Mammary epithelial cell (primary cell): ENCODE data around the gene ASGR2.

ENCODE experiments used
- CTCF ChIP-seq, 2 donors: IDR thresholded peaks in 1 of 2; conservative IDR thresholded peaks in 1 of 2; 2 replicates each; pipeline ENCODE4 v1.5.1; 2011 to 2012; ENCODE audit warnings: inconsistent platforms in 2 of 2, low read length in 2 of 2, mild to moderate bottlenecking in 2 of 2, control low read depth in 1 of 2, low read depth in 1 of 2; ENCODE audit not compliant: insufficient read depth in 1 of 2; ENCODE audit errors: extremely low read depth in 1 of 2
- EZH2 ChIP-seq: IDR thresholded peaks from 2 replicates; pipeline ENCODE4 v1.6.1; 2012; ENCODE audit warnings: low read length, inconsistent platforms, borderline replicate concordance

GRCh38 chr17:7133916-7134315 lies 19.3 kb upstream of the ASGR2 start:
- no peak for TF ChIP-seq CTCF (conservative IDR thresholded peaks at IDR 0.05 in 1 of 2, IDR thresholded peaks at IDR 0.05 in 1 of 2; ENCODE audit: extremely low read depth in 1 of 2, insufficient read depth in 1 of 2, low read depth in 1 of 2, low read length in 2 of 2)
- no peak for TF ChIP-seq EZH2
